GM19395 (cell line): ENCODE data around the gene DIPK1C.

ENCODE experiments used
- ATAC-seq: cut with Tn5 transposase; IDR thresholded peaks from one replicate; pipeline ENCODE4 v1.9.1; 2021; ENCODE audit warnings: mild to moderate bottlenecking, moderate library complexity; ENCODE audit not compliant: unreplicated experiment

The DIPK1C gene

GRCh38 chr18:74453642-74454198 lies 3.4 kb downstream of the DIPK1C start:
- no peak for ATAC-seq

DNA sequence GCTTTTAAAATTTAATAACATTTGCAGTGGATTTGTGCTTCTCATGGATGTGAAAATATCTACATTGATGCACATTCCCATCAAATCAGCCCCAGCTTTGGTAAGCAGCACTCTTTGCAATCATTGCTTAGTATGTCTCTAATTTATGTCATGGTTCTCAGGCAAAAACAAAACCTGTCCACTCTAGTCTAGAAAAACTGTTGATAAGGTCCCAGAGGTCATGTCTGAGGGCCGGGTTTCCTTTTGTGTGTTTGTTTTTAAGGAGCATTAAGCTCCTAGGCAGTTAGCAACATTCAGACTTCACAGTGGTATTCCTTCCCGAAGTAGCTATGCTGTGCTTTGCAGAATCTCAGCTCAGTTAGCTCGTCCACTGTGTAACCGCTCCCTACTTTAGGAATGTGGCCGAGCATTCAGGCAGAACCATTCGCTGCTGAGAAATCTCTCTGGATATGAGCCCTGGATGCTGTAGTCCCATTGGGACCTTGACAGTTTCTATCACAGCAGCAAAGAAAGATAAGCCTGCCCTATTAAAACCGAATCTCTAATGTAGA lies 4.0 kb downstream of the DIPK1C start:
- ATAC-seq = no peak

DNA sequence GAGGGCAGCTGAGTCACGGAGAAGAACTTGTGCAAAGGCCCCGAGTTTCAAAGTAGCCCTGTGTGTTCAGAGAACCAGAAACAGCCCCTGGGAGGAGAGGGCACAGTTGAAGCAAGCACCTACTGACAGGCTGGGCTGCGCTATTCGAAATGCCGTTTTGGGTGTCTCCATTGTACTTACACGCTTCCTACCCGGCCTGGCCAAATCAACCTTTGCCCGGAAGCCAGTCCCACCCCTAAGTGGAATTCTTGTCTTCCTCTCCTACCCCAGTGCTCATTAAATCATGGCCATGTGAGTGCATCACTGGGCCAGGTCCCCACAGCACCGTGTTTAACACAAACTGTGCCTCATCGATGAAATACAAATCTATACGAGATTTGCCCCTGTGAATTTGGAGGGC lies 6.0 kb downstream of the DIPK1C start:
- ATAC-seq = no peak

GRCh38 chr18:74450626-74451025 lies 6.5 kb downstream of the DIPK1C start:
- ATAC-seq = no peak

- no peak for ATAC-seq
Observed at GRCh38 chr18:74447404-74448152, 9.5 kb downstream of the DIPK1C start.

DNA sequence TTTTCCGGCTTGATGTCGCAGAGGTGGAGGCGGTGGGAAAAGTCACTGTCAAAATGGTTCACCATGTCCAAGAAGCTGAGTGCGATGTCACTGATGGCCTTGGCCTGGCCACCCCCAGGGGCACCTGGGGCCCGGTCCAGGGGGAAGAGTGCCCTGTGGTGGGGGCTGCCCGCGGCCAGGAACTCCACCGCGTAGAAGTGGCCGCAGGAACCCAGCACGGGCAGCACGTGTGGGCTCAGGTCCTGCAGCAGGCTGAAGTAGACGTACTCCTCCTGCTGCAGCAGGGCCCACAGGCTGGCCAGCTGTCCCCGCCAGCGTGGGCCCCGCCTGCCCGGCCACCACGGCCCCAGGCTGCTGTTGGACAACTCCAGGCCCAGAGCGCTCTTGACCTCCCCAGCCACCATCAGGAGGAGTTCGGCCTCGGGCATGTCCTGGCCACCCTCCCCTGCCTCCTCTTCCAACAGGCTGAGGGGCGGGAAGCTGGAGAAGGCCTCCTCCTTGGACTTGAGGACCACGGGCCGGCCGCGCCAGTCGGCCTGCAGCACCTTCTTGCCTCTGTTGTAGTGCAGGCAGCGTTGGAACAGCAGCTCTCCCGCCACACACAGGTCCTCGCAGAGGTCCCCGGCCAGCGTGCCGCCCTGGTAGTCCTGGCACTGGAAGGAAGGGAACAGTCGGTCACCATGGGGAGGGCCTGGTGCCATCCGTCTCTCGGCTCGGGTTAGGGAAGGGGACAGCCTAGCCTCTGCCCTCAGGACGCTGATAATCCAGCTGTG lies 10.3 kb downstream of the DIPK1C start:
- no peak for ATAC-seq

GRCh38 chr18:74446178-74446577 lies 10.9 kb downstream of the DIPK1C start:
- ATAC-seq = no peak

DNA sequence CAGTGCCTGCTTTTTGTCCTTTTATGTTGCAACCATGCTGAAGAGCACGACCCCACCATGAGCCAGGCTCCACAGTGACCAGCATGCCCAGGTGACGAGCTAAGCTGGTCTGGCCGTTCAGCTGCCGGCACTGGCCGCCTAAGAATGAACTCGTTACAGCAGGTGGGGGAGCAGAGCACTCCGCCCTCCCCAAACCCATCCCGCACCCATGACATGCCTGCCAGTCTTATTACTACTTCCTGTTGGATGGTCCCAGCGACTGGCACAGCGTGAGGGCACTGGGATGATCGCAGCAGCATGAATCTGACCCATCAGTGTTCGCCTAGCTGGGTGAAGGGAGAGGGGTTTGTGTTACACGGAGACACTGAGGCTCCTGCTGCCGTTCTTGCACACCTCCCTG lies 11.5 kb downstream of the DIPK1C start:
- ATAC-seq = no peak

GRCh38 chr18:74444104-74444503 lies 13.0 kb downstream of the DIPK1C start:
- no peak for ATAC-seq

- ATAC-seq = no peak
Observed at GRCh38 chr18:74440808-74441427, 16.2 kb downstream of the DIPK1C start.

GRCh38 chr18:74438091-74438490 lies 19.0 kb downstream of the DIPK1C start:
- ATAC-seq = no peak

- no peak for ATAC-seq
Observed at GRCh38 chr18:74436158-74436769, 20.8 kb downstream of the DIPK1C start.

- ATAC-seq = no peak
Observed at GRCh38 chr18:74435740-74436139, 21.4 kb downstream of the DIPK1C start.

- no peak for ATAC-seq
Observed at GRCh38 chr18:74434466-74434865, 22.6 kb downstream of the DIPK1C start.

GRCh38 chr18:74430806-74431571 lies 26.1 kb downstream of the DIPK1C start:
- ATAC-seq = no peak

GRCh38 chr18:74430231-74430630 lies 26.9 kb downstream of the DIPK1C start:
- ATAC-seq = no peak

DNA sequence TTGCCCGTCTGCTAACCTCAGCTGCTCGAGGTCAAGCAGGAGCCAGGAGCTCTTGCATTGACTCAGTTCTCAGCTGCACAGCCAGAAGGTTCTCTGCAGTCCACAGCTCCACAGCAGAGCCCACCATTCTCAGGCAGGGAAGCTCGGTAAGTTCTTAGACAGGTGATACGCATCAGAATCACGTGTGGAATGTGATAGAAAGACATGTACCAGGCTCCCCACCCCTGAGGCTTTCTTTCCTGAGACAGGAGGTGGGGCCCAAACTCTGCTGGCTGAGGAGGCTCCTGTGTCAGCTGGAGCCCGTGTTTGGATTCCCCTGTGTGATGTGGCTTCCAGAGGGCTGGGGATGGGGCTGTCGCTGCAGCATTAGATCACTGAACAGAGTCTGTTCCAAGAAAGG lies 28.0 kb downstream of the DIPK1C start:
- ATAC-seq = no peak

DNA sequence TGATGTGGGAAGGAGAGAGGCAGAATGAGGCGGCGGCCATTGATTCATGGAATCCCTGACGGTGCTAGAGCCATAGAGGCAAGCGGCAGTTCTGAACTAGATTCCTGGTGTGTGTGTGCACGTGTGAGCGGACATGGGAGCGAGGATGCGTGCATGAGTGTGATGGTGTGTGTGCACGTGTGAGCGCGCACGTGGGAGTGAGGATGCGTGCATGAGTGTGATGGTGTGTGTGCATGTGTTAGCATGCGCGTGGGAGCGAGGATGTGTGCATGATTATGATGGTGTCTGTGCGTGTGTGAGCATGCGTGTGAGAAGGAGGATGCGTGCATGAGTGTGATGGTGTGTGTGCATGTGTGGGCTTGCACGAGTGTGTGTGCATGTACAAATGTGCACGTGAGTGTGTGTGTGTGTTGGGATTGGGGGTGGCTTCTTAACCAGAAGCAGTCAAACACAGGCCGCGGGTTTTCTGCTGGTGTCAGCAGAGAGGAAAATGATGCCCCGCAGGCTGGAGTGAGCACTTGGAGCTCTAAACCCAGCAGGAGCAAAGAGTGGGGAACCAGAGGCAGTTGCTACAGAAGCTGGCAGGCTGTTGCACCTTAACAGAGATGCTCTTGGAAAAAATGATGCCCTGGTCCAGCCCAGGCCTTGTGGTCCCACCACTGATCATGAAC lies 29.5 kb downstream of the DIPK1C start:
- no peak for ATAC-seq

GRCh38 chr18:74425876-74426275 lies 31.2 kb downstream of the DIPK1C start:
- ATAC-seq = no peak

GRCh38 chr18:74425161-74425560 lies 31.9 kb downstream of the DIPK1C start:
- no peak for ATAC-seq
